NCI-H2227 treated with DMSO at 0.1 percent for 48 hours (cell line): ENCODE results near the gene PTTG1IP.
A peak's percentile ranks its signal among the peaks of the same experiment; 100 is the strongest.
"Not testable (repeated sequence)": the region's sequence is repeated elsewhere in the genome, so short reads cannot be mapped to it uniquely, and the experiment has no call there.

Source experiments
- DNase-seq: peaks from one replicate; lab custom pipeline; 2025; lab: John Stamatoyannopoulos, UW

PTTG1IP gene

GRCh38 chr21:44873356-44874239 is at the start of gene PTTG1IP:
TSS of gene PTTG1IP (minus strand) at chr21:44873690. CDS start at chr21:44873616, 74 bp downstream.
- peak; percentile 98 for DNase-seq

- no peak for DNase-seq
These were observed 48.4 kb upstream of the PTTG1IP start for GRCh38 chr21:44921928-44922327.

GRCh38 chr21:44920694-44921604 is 47.5 kb upstream of the PTTG1IP start, which contains the start of gene ITGB2:
TSS of gene ITGB2 (minus strand) at chr21:44920899. CDS start at chr21:44910782, 10,117 bp downstream.
- DNase-seq: no peak

GRCh38 chr21:44919913-44920693 is 46.6 kb upstream of the PTTG1IP start:
- no peak for DNase-seq

- no peak for DNase-seq
These were observed 45.8 kb upstream of the PTTG1IP start for GRCh38 chr21:44919111-44919912.

- no peak for DNase-seq
These were observed 45.1 kb upstream of the PTTG1IP start for GRCh38 chr21:44918581-44919033.

- no peak for DNase-seq
These were observed 44.6 kb upstream of the PTTG1IP start for GRCh38 chr21:44918107-44918470.

- DNase-seq: no peak
These were observed 44.1 kb upstream of the PTTG1IP start for GRCh38 chr21:44917446-44918106.

GRCh38 chr21:44916965-44917364 is 43.5 kb upstream of the PTTG1IP start:
- no peak for DNase-seq

GRCh38 chr21:44914176-44914874 is 40.8 kb upstream of the PTTG1IP start:
- DNase-seq: no peak

- DNase-seq: no peak
These were observed 40.1 kb upstream of the PTTG1IP start for GRCh38 chr21:44913425-44914175.

GRCh38 chr21:44912506-44913412 is 39.3 kb upstream of the PTTG1IP start:
- DNase-seq: not testable (repeated sequence)

GRCh38 chr21:44912158-44912473 is 38.6 kb upstream of the PTTG1IP start:
- DNase-seq: no peak

GRCh38 chr21:44911384-44912157 is 38.1 kb upstream of the PTTG1IP start:
- DNase-seq: no peak

GRCh38 chr21:44911068-44911383 is 37.5 kb upstream of the PTTG1IP start:
- DNase-seq: no peak

- no peak for DNase-seq
These were observed 37.0 kb upstream of the PTTG1IP start for GRCh38 chr21:44910229-44911067.

- no peak for DNase-seq
These were observed 36.2 kb upstream of the PTTG1IP start for GRCh38 chr21:44909719-44910118.
